NCI-H2107 (cell line): ENCODE results near the gene LHCGR.
"Not testable (repeated sequence)": the region's sequence is repeated elsewhere in the genome, so short reads cannot be mapped to it uniquely, and the experiment has no call there.

Source experiments
- DNase-seq: peaks from one replicate; lab custom pipeline; 2025; lab: John Stamatoyannopoulos, UW

LHCGR gene

GRCh38 chr2:48739236-48739635 lies 16.3 kb downstream of the LHCGR start:
- not testable (repeated sequence) for DNase-seq

GRCh38 chr2:48738806-48739205 lies 16.7 kb downstream of the LHCGR start:
- DNase-seq = no peak

DNA sequence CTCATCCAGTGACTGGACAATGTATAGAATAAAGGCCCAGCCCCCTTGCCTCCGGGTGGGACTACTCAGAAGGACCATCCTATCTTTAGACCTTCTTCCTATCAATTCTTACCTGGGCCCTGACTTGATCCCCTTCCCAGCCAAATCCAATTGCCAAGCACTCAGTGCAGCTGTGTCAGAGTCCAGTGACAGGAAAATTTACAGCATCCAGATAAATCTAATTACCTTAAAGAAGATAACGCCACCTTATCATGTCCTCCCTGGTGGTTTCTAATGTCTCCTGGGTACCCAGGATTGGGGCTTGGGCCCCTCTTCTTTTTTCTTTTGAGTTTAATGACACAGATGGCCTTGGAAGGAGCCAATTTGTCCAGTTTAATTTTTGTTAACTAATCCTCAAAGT lies 19.3 kb downstream of the LHCGR start:
- no peak for DNase-seq

GRCh38 chr2:48734576-48735303 lies 20.8 kb downstream of the LHCGR start:
- no peak for DNase-seq

- DNase-seq = peak; percentile 64
Observed at GRCh38 chr2:48733067-48733503, 22.4 kb downstream of the LHCGR start.

DNA sequence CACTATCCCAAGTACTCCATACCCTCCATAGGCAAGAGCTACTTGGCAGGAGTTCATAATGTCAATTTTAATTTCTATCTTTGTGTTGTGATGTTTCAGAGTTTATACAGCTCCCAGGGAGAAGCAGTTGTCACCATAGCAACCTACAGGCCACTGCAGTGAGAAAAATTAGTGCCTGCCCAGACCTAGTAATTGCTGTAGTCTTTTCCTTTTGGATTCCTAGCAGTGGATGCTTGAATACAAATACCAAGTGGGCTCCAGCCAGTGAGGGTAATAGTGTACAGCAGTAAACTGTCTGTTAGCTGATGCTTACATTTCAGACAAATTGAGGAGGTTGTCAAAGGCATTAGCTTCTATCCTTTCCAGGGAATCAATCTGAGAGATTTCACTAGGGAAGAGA lies 26.7 kb downstream of the LHCGR start:
- no peak for DNase-seq

DNA sequence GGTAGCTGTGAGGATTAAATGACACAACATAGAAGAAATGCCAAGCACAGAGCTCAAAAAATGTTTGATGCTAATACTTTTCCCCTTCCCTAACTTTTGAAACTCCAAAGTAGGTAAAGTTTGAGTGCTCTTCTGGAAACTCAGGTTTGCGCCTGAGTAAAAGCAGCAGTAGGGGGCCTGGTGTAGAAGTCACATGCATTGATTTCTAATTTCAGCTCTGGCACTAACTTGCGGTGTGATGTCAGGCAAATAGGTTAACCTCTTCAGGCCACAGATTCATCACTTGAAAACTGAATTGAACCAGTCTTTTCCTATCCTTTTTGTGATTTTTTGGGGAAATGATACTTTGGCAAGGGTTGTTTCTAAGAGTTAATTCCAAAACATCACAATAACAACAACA lies 27.2 kb downstream of the LHCGR start:
- DNase-seq = no peak

DNA sequence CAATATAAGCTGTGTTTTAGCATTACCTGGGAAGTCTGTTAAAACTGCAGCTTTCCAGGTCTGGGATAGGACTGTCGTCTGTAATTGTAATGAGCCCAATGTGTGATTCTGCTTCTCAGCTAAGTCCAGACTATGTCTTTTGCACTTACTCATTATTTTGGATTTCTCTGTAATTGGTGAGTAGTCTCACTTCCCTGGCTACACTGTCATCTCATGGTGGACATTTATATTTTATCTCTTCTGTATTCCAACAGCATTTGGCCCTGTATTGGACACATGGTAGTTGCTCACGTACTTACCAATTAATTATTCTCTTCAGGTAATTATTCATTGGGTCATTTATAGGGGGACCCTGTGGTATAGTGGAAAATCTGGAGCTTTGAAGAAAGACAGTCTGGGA lies 28.0 kb downstream of the LHCGR start:
- DNase-seq = no peak

GRCh38 chr2:48725696-48726494 lies 29.6 kb downstream of the LHCGR start:
- DNase-seq = no peak

GRCh38 chr2:48724278-48724677 lies 31.2 kb downstream of the LHCGR start:
- DNase-seq = no peak

- DNase-seq = no peak
Observed at GRCh38 chr2:48723129-48723528, 32.4 kb downstream of the LHCGR start.

- DNase-seq = no peak
Observed at GRCh38 chr2:48722391-48722790, 33.1 kb downstream of the LHCGR start.

- no peak for DNase-seq
Observed at GRCh38 chr2:48721158-48721557, 34.4 kb downstream of the LHCGR start.

DNA sequence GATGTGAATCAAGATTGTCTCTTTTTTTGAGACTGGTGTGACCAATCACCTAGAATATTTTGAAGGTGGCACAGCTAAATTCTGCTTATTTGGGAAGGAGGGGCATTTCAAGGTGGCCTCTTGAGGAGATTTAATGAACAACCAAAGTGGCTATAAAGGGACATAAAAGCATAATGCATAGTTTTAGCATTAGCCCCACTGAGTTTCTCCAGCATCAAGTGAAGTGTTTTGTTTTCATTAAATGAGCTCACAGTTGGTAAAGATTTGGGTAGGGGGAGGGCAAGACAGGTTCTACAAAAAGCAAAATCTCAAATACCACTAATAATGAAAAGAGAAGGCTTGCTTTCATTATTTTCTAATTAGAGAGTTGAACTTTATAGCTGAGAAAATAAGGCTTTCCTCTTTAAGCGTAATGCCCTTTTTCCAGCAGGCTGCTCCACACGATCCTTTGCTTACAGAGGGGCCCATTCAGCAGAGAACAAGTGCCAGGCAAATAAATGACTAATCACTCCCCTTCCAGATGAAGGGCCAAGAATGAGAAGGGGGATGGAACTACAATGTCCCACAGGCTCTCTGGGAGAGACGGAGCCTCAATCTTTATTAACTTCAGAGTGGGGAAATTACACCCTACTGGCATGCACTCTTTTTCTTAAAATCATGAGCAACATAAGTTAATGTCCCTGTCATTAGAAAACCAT lies 35.9 kb downstream of the LHCGR start:
- no peak for DNase-seq

DNA sequence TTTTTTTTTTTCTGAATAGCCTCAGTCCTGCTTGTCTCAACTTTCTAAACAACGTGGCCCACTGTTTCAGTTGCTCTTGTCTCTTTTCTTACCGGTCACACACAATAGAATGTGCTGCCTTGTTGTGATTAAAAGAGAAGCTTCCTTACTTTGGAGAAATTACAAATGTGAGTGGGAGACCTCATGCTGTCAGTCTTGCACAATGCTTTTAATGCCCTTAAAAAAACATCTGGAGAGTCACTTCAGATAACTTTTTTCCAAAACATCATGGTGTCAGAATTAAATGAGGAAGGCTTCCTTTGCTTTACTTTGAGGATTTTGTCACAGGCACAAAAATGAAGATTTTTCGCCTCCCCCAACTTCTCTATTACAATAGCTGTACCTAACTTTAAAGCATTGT lies 37.7 kb downstream of the LHCGR start:
- DNase-seq = no peak

DNA sequence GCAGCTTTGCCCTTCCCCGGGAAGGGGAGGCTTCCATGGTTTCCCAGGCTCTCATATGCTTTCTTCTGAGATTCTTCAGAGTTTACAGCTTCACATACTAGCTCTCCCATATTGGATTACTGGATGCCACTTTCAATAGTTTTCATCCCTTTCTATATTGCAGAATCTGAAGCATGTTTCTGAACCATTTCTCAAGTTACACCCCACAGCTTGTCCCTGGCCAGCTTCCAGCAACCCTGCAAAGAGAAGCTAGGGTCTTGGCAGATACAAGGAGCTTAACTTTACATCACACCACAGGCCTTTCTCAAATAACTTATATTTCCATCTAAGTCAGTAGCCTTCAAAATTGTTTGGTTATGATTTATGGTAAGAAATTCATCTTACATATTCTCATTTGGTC lies 39.6 kb downstream of the LHCGR start:
- DNase-seq = no peak

GRCh38 chr2:48715042-48715899 lies 40.3 kb downstream of the LHCGR start:
- DNase-seq = no peak

- no peak for DNase-seq
Observed at GRCh38 chr2:48714245-48714644, 41.3 kb downstream of the LHCGR start.

DNA sequence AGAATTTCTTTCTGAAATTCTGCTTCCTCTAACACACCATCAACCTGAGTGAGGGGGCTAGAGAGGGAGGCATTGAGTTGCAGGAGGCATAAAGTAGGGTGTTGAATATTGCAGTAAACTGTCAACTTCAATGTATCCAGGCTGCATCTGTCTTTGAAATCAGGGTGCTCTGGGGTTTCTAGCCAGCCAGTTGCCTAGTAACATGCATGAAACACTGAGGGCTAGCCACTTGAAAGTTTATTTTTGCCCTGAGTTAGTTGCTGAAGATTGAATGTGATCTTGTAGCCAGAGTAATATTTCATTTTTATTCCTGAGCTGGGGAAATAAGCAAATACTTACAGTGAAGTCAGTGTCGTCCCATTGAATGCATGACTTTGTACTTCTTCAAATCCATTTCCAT lies 41.9 kb downstream of the LHCGR start:
- DNase-seq = no peak

GRCh38 chr2:48712151-48712550 lies 43.4 kb downstream of the LHCGR start:
- DNase-seq = no peak

- no peak for DNase-seq
Observed at GRCh38 chr2:48711343-48711742, 44.2 kb downstream of the LHCGR start.
